Astrocyte (in vitro differentiated cells and primary cell): ENCODE data around the gene ITPKB. TPM values are rescaled to one million over a fixed set of nuclear protein-coding genes. Genes with fewer than 3 reads are reported as not detected.
A peak's percentile ranks its signal among the peaks of the same experiment; 100 is the strongest.

Source experiments
- DNase-seq: peaks from one replicate; pipeline ENCODE4 v3.0.0-alpha.2; 2010; ENCODE audit warnings: low read depth
- FAIRE-seq: peaks from 2 replicates; lab custom pipeline; 2011; peaks lifted over from hg19 to GRCh38; lab: Jason Lieb, UNC
- H2AFZ ChIP-seq: 2 replicates; pipeline ENCODE4 v1.6.0; 2012; ENCODE audit warnings: low read depth, low read length, inconsistent platforms
- H3K27ac ChIP-seq: 2 replicates; pipeline ENCODE4 v1.5.1; 2011; ENCODE audit warnings: low read depth, low read length, inconsistent platforms
- H3K27me3 ChIP-seq: 2 replicates; pipeline ENCODE4 v1.6.0; 2011; ENCODE audit warnings: low read length, inconsistent platforms; ENCODE audit not compliant: insufficient read depth
- H3K36me3 ChIP-seq: 2 replicates; pipeline ENCODE4 v1.5.1; 2011; ENCODE audit warnings: low read length, inconsistent platforms; ENCODE audit not compliant: insufficient read depth
- H3K4me1 ChIP-seq: 2 replicates; pipeline ENCODE4 v1.5.1; 2011; ENCODE audit warnings: low read length, inconsistent platforms; ENCODE audit not compliant: insufficient read depth
- H3K4me2 ChIP-seq: 2 replicates; pipeline ENCODE4 v1.6.0; 2012; ENCODE audit warnings: low read length, inconsistent platforms
- H3K4me3 ChIP-seq: 2 replicates; pipeline ENCODE4 v1.5.1; 2011; ENCODE audit warnings: low read depth, mild to moderate bottlenecking, low read length, inconsistent platforms; ENCODE audit not compliant: insufficient read depth
- H3K79me2 ChIP-seq: 2 replicates; pipeline ENCODE4 v1.6.0; 2012; ENCODE audit warnings: mild to moderate bottlenecking, low read length, inconsistent platforms; ENCODE audit not compliant: insufficient read depth
- H3K9ac ChIP-seq: 2 replicates; pipeline ENCODE4 v1.6.0; 2012; ENCODE audit warnings: mild to moderate bottlenecking, low read length, inconsistent platforms
- H3K9me3 ChIP-seq: 2 replicates; pipeline ENCODE4 v1.5.1; 2012; ENCODE audit warnings: low read depth, mild to moderate bottlenecking, low read length, inconsistent platforms; ENCODE audit not compliant: insufficient read depth
- H4K20me1 ChIP-seq: 2 replicates; pipeline ENCODE4 v1.6.0; 2012; ENCODE audit warnings: low read length, inconsistent platforms; ENCODE audit not compliant: insufficient read depth
- H3K27ac Mint-ChIP-seq: one replicate; pipeline ENCODE4 v1.8.0; 2021; ENCODE audit warnings: mild to moderate bottlenecking, mixed read lengths; ENCODE audit not compliant: unreplicated experiment
- H3K27me3 Mint-ChIP-seq: one replicate; pipeline ENCODE4 v1.8.0; 2021; ENCODE audit warnings: low read depth, mixed read lengths; ENCODE audit not compliant: unreplicated experiment
- H3K36me3 Mint-ChIP-seq: one replicate; pipeline ENCODE4 v1.8.0; 2021; ENCODE audit warnings: low read depth, mixed read lengths; ENCODE audit not compliant: unreplicated experiment
- H3K4me1 Mint-ChIP-seq: one replicate; pipeline ENCODE4 v1.8.0; 2021; ENCODE audit warnings: low read depth, mixed read lengths; ENCODE audit not compliant: unreplicated experiment
- H3K4me3 Mint-ChIP-seq: one replicate; pipeline ENCODE4 v1.8.0; 2021; ENCODE audit warnings: mild to moderate bottlenecking, moderate library complexity, mixed read lengths; ENCODE audit not compliant: unreplicated experiment
- H3K9me3 Mint-ChIP-seq: one replicate; pipeline ENCODE4 v1.8.0; 2021; ENCODE audit warnings: mild to moderate bottlenecking, mixed read lengths; ENCODE audit not compliant: unreplicated experiment
- EZH2 ChIP-seq: IDR thresholded peaks from 2 replicates; pipeline ENCODE4 v1.6.1; 2012; ENCODE audit warnings: mild to moderate bottlenecking, low read length, inconsistent platforms; ENCODE audit not compliant: insufficient read depth
- total RNA-seq: library from RNA; stranded (reverse); gene quantifications from 2 replicates; pipeline ENCODE4 v1.2.1, GENCODE V29; 2021
- TF ChIP-seq, protein P1 (sequence below): IDR thresholded peaks from 2 replicates; pipeline ENCODE4 v1.5.1; 2011; ENCODE audit warnings: low read depth, mild to moderate bottlenecking, inconsistent platforms, low read length, moderate library complexity; ENCODE audit not compliant: insufficient read depth

The ITPKB gene
- total RNA-seq, 1 donor from 2014 or later: 10.5 TPM

DNA sequence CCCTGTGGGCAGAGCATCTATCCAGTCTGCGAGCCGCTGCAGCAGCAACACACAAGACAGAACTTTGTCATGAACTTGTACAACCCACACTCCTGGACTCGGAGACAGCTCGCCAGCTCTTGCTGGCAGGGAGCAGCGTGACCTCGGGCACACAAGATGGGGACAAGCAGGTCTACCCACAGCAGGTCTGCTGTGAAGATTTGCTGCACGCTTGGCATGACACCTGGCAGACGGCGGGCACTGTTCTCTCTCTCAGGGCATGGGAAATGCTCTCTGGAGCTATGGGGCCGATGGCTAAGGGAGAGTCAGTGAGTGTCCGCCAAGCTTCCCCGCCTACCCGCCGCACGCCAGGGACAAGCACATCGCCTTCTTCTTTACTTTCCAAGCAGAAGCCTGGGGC lies 100.5 kb downstream of the ITPKB start:
- H3K27me3 ChIP-seq: no peaks in the 10 kb centered on the region
- Mint-ChIP-seq H3K4me1 (peaks cover 12% of the 10 kb centered on the region), H3K27me3 (peaks cover 8% of the 10 kb centered on the region), H3K27ac (no peak overlapping the region), H3K9me3 (no peaks in the 10 kb centered on the region), H3K36me3 (peaks cover 9% of the 10 kb centered on the region), H3K4me3 (no peak overlapping the region)
- H3K4me2 ChIP-seq: no peak overlapping the region
- H3K27ac ChIP-seq: no peak overlapping the region
- no peak overlapping the region for H3K9ac ChIP-seq
- DNase-seq (no peak), FAIRE-seq (no peak)
- no peak overlapping the region for H3K4me3 ChIP-seq
- peaks cover 3% of the 10 kb centered on the region for H4K20me1 ChIP-seq
- no peaks in the 10 kb centered on the region for H3K79me2 ChIP-seq
- H3K36me3 ChIP-seq: no peaks in the 10 kb centered on the region
- H2AFZ ChIP-seq: no peak overlapping the region
- H3K9me3 ChIP-seq: no peaks in the 10 kb centered on the region
- TF ChIP-seq EZH2: no peak
- TF ChIP-seq, protein P1, sequence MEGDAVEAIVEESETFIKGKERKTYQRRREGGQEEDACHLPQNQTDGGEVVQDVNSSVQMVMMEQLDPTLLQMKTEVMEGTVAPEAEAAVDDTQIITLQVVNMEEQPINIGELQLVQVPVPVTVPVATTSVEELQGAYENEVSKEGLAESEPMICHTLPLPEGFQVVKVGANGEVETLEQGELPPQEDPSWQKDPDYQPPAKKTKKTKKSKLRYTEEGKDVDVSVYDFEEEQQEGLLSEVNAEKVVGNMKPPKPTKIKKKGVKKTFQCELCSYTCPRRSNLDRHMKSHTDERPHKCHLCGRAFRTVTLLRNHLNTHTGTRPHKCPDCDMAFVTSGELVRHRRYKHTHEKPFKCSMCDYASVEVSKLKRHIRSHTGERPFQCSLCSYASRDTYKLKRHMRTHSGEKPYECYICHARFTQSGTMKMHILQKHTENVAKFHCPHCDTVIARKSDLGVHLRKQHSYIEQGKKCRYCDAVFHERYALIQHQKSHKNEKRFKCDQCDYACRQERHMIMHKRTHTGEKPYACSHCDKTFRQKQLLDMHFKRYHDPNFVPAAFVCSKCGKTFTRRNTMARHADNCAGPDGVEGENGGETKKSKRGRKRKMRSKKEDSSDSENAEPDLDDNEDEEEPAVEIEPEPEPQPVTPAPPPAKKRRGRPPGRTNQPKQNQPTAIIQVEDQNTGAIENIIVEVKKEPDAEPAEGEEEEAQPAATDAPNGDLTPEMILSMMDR: no peak
- peaks cover 11% of the 10 kb centered on the region for H3K4me1 ChIP-seq

DNA sequence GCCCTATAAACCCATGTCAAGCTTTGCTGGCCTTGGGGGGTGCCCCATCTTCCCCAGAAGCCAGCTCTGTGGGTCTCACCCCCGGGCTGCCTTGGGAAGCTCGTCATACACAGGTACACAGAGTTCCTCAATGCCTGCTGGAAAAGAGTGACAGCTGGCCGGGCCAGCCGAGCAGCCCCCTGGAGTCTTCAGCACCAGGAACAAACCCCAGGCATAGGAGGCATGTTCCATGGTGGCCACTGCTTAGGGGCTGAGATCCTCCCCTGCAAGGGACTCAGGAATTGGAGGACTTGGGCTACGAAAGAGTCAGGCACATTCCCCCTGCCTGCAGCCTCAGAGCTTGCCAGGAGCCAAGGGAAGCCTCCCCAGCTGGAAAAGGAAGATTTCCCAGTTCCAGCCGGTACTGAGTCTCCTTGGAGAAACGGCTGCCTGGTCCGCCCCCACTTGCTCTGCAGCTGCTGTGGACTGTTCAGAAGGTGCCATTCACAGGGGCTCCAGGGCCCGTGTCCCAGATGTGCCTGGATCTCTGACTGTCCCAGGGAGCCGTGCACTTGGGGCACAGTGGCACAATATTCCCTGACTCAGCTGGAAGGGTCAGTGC lies 101.0 kb downstream of the ITPKB start:
- no peak overlapping the region for H3K9ac ChIP-seq
- no peak for DNase-seq
- peaks cover 7% of the 10 kb centered on the region for H3K4me1 Mint-ChIP-seq
- no peak for FAIRE-seq
- H3K27ac ChIP-seq: no peak overlapping the region
- H3K4me2 ChIP-seq: no peak overlapping the region
- no peaks in the 10 kb centered on the region for H4K20me1 ChIP-seq
- peaks cover 9% of the 10 kb centered on the region for H3K36me3 Mint-ChIP-seq
- no peaks in the 10 kb centered on the region for H3K27me3 ChIP-seq
- H3K4me3 Mint-ChIP-seq: no peak overlapping the region
- H3K27me3 Mint-ChIP-seq: peaks cover 8% of the 10 kb centered on the region
- H3K27ac Mint-ChIP-seq: no peak overlapping the region
- H2AFZ ChIP-seq: no peak overlapping the region
- no peaks in the 10 kb centered on the region for H3K9me3 ChIP-seq
- no peaks in the 10 kb centered on the region for H3K79me2 ChIP-seq
- no peak overlapping the region for H3K4me3 ChIP-seq
- peaks cover 6% of the 10 kb centered on the region for H3K4me1 ChIP-seq
- TF ChIP-seq EZH2: no peak
- TF ChIP-seq, protein P1: no peak
- H3K36me3 ChIP-seq: no peaks in the 10 kb centered on the region
- H3K9me3 Mint-ChIP-seq: no peaks in the 10 kb centered on the region

DNA sequence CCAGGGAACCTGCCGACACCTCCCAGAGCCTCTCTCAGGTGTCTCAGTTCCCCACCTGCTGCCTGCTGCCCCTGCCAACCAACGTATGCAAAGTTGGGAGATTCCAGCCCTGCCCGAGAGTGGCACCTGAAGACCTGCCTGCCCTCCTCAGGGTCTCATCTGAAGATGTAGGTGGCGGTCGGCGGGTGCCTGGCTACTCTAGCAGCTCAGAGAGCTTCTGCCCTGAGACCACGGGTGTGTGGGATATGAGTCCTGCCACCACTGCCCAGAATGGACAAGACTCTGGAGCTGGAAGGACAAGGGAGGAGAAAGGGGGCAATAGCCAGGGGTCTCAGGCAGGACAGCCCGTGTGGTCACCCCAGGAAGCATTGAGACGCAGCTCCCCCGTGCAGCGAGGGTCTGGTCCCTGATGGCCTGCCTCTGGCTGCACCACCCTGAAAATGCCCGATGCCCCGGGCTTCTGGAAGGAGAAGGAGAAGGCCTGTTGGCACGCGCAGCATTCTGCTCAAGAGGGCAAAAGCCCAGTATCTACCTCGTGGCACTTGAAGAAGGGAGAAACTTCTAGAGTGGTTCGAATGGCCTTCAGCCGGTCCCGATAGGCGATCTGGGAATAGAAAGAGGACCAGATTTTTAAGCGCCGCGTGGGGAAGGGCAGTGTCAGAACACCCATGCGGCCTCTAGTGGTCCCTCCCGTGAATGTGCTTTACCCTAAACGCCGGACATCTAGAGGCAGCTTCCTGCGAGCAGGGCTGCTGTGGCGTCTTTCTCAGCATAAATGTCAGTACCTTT lies 101.7 kb downstream of the ITPKB start:
- Histone ChIP-seq H3K9me3 (no peaks in the 10 kb centered on the region), H3K36me3 (no peaks in the 10 kb centered on the region), H3K4me1 (no peaks in the 10 kb centered on the region), H3K4me2 (no peak overlapping the region), H3K27me3 (no peaks in the 10 kb centered on the region), H2AFZ (no peak overlapping the region), H4K20me1 (no peaks in the 10 kb centered on the region), H3K27ac (no peak overlapping the region), H3K4me3 (no peak overlapping the region), H3K79me2 (no peaks in the 10 kb centered on the region), H3K9ac (no peak overlapping the region)
- Mint-ChIP-seq H3K9me3 (no peaks in the 10 kb centered on the region), H3K4me3 (no peak overlapping the region), H3K27ac (no peak overlapping the region), H3K27me3 (peaks cover 11% of the 10 kb centered on the region), H3K4me1 (peaks cover 3% of the 10 kb centered on the region), H3K36me3 (peaks cover 9% of the 10 kb centered on the region)
- TF ChIP-seq, protein P1: peak; percentile 23
- TF ChIP-seq EZH2: no peak
- no peak for FAIRE-seq
- no peak for DNase-seq
